Measurements from ENCODE around the gene MTG2.

DNA sequence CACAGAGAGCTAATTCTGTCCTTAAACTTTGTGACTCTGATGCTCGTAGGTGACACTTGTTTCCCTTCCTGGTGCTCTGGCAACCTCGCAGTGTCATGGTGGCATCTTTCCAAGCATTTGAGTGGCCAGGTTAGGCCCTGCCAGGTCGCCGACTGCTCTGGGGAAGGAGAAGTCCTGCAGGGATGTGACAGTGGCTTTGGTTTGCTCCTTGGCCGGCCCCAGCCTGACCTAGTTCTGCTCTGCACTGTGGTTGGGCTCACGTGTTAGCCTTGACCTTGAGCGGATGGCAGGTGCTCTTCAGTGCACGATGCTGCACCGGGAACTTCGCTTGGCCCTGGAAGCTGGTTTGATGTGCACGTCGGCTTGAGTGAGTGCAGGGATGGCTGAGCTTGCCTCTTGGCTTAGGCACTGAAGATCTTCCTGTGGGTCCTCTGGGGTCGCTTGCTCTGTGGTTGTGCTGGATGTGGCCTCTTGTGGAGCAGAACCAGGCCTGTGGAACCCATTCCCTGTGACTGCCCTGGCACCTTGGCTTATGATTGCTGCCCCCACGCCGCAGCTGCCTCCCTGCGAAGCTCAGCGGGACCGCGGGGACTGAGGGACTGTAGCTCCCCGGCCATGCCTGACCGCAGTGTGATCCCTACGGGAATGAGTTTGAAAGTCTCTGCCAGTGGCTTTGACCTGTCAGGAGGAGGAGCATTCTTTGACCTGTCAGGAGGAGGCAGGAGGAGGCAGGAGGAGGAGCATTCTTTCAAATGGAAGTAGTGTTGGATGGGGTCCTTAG lies 64.2 kb downstream of the MTG2 start:
- TF ChIP-seq SPI1 (IDR thresholded peaks at IDR 0.05; ENCODE audit: borderline replicate concordance, insufficient read depth, low read depth, low read length) (no peak), CTCF (IDR thresholded peaks at IDR 0.05 in 2 of 3, conservative IDR thresholded peaks at IDR 0.05 in 1 of 3; ENCODE audit: control insufficient read depth in 2 of 3, extremely low read depth in 1 of 3, insufficient read depth in 1 of 3, low read depth in 3 of 3, low read length in 3 of 3) (no peak)

Data from GM12878 (cell line).